ENCODE measurements around the gene UGT1A7. TPM values are rescaled to one million over a fixed set of nuclear protein-coding genes. Genes with fewer than 3 reads are reported as not detected.
"Not testable (repeated sequence)": the region's sequence is repeated elsewhere in the genome, so short reads cannot be mapped to it uniquely, and the experiment has no call there.

Gene UGT1A7
- total RNA-seq (not detected), polyA plus RNA-seq (ENCODE audit: insufficient read length in 2 of 2) (not detected)
- long read RNA-seq, donor 1, result 0 reads
- long read RNA-seq, donor 2, result 0 reads
- long read RNA-seq, donor 3, result 0 reads
- long read RNA-seq, donor 4, result 0 reads

GRCh38 chr2:233681521-233682099, at the start of gene UGT1A7:
TSS of gene UGT1A7 (plus strand) at chr2:233681901. CDS start at chr2:233681938, 37 bp downstream.
- no peak for DNase-seq (ENCODE audit: low read depth in 4 of 6, low spot score in 6 of 6)
- no peaks in the 10 kb centered on the region for H3K27me3 ChIP-seq (ENCODE audit: control insufficient read depth, insufficient read depth, low read length)
- H3K9me3 ChIP-seq (ENCODE audit: control insufficient read depth, insufficient read depth, low read length), result no peaks in the 10 kb centered on the region
- no peaks in the 10 kb centered on the region for H3K4me1 ChIP-seq (ENCODE audit: control insufficient read depth, insufficient read depth, low read length)
- H3K36me3 ChIP-seq (ENCODE audit: control insufficient read depth, insufficient read depth, low read length), result no peaks in the 10 kb centered on the region
- H3K27ac ChIP-seq (ENCODE audit: low read depth, low read length), result no peak within 1 kb of the TSS
- WGBS (ENCODE audit: insufficient coverage), result 100% methylated on average over 1 of the region's 5 CpGs
- H3K4me3 ChIP-seq (ENCODE audit: low read depth, low read length), result no peak within 1 kb of the TSS

GRCh38 chr2:233636306-233636705, 45.4 kb upstream of the UGT1A7 start, which contains the start of gene UGT1A10:
TSS of gene UGT1A10 (plus strand) at chr2:233636448. CDS start at chr2:233636523, 75 bp downstream.
- H3K4me1 ChIP-seq (ENCODE audit: control insufficient read depth, insufficient read depth, low read length); H3K36me3 ChIP-seq (ENCODE audit: control insufficient read depth, insufficient read depth, low read length); H3K27me3 ChIP-seq (ENCODE audit: control insufficient read depth, insufficient read depth, low read length); H3K9me3 ChIP-seq (ENCODE audit: control insufficient read depth, insufficient read depth, low read length); H3K4me3 ChIP-seq (ENCODE audit: low read depth, low read length); DNase-seq (ENCODE audit: low read depth in 4 of 6, low spot score in 6 of 6); H3K27ac ChIP-seq (ENCODE audit: low read depth, low read length): not testable (repeated sequence)
- 94% methylated on average over 8 of the region's 10 CpGs for WGBS (ENCODE audit: insufficient coverage)

- peaks cover 1% of the 10 kb centered on the region for H3K9me3 ChIP-seq (ENCODE audit: control insufficient read depth, insufficient read depth, low read length)
- H3K27me3 ChIP-seq (ENCODE audit: control insufficient read depth, insufficient read depth, low read length), result no peaks in the 10 kb centered on the region
- no peak for DNase-seq (ENCODE audit: low read depth in 4 of 6, low spot score in 6 of 6)
- WGBS (ENCODE audit: insufficient coverage), result 90% methylated on average over 2 of the region's 5 CpGs
- H3K27ac ChIP-seq (ENCODE audit: low read depth, low read length), result no peak overlapping the region
- H3K4me3 ChIP-seq (ENCODE audit: low read depth, low read length), result no peak overlapping the region
- no peaks in the 10 kb centered on the region for H3K4me1 ChIP-seq (ENCODE audit: control insufficient read depth, insufficient read depth, low read length)
- H3K36me3 ChIP-seq (ENCODE audit: control insufficient read depth, insufficient read depth, low read length), result no peaks in the 10 kb centered on the region
These were observed 42.9 kb upstream of the UGT1A7 start for GRCh38 chr2:233638836-233639235.

GRCh38 chr2:233639860-233640259, 41.8 kb upstream of the UGT1A7 start:
- peaks cover 1% of the 10 kb centered on the region for H3K9me3 ChIP-seq (ENCODE audit: control insufficient read depth, insufficient read depth, low read length)
- no peaks in the 10 kb centered on the region for H3K4me1 ChIP-seq (ENCODE audit: control insufficient read depth, insufficient read depth, low read length)
- no peaks in the 10 kb centered on the region for H3K36me3 ChIP-seq (ENCODE audit: control insufficient read depth, insufficient read depth, low read length)
- no peak overlapping the region for H3K27ac ChIP-seq (ENCODE audit: low read depth, low read length)
- no peak for DNase-seq (ENCODE audit: low read depth in 4 of 6, low spot score in 6 of 6)
- H3K4me3 ChIP-seq (ENCODE audit: low read depth, low read length), result no peak overlapping the region
- H3K27me3 ChIP-seq (ENCODE audit: control insufficient read depth, insufficient read depth, low read length), result no peaks in the 10 kb centered on the region

- H3K4me1 ChIP-seq (ENCODE audit: control insufficient read depth, insufficient read depth, low read length), result no peaks in the 10 kb centered on the region
- WGBS (ENCODE audit: insufficient coverage), result 91% methylated on average over 1 of the region's 1 CpG
- no peak for DNase-seq (ENCODE audit: low read depth in 4 of 6, low spot score in 6 of 6)
- no peaks in the 10 kb centered on the region for H3K36me3 ChIP-seq (ENCODE audit: control insufficient read depth, insufficient read depth, low read length)
- no peaks in the 10 kb centered on the region for H3K27me3 ChIP-seq (ENCODE audit: control insufficient read depth, insufficient read depth, low read length)
- H3K4me3 ChIP-seq (ENCODE audit: low read depth, low read length), result no peak overlapping the region
- H3K27ac ChIP-seq (ENCODE audit: low read depth, low read length), result no peak overlapping the region
- peaks cover 9% of the 10 kb centered on the region for H3K9me3 ChIP-seq (ENCODE audit: control insufficient read depth, insufficient read depth, low read length)
These were observed 38.6 kb upstream of the UGT1A7 start for GRCh38 chr2:233643128-233643527.

GRCh38 chr2:233646033-233646432, 35.7 kb upstream of the UGT1A7 start:
- H3K4me3 ChIP-seq (ENCODE audit: low read depth, low read length); H3K9me3 ChIP-seq (ENCODE audit: control insufficient read depth, insufficient read depth, low read length); H3K27me3 ChIP-seq (ENCODE audit: control insufficient read depth, insufficient read depth, low read length); H3K36me3 ChIP-seq (ENCODE audit: control insufficient read depth, insufficient read depth, low read length); DNase-seq (ENCODE audit: low read depth in 4 of 6, low spot score in 6 of 6); H3K4me1 ChIP-seq (ENCODE audit: control insufficient read depth, insufficient read depth, low read length); H3K27ac ChIP-seq (ENCODE audit: low read depth, low read length): not testable (repeated sequence)
- WGBS (ENCODE audit: insufficient coverage), result 91% methylated on average over 3 of the region's 3 CpGs

- Histone ChIP-seq H3K36me3 (ENCODE audit: control insufficient read depth, insufficient read depth, low read length) (no peaks in the 10 kb centered on the region), H3K27ac (ENCODE audit: low read depth, low read length) (no peak overlapping the region), H3K9me3 (ENCODE audit: control insufficient read depth, insufficient read depth, low read length) (peaks cover 5% of the 10 kb centered on the region), H3K4me1 (ENCODE audit: control insufficient read depth, insufficient read depth, low read length) (no peaks in the 10 kb centered on the region), H3K4me3 (ENCODE audit: low read depth, low read length) (no peak overlapping the region), H3K27me3 (ENCODE audit: control insufficient read depth, insufficient read depth, low read length) (no peaks in the 10 kb centered on the region)
- no peak for DNase-seq (ENCODE audit: low read depth in 4 of 6, low spot score in 6 of 6)
- 88% methylated on average over 2 of the region's 4 CpGs for WGBS (ENCODE audit: insufficient coverage)
These were observed 30.7 kb upstream of the UGT1A7 start for GRCh38 chr2:233650981-233651380.

GRCh38 chr2:233651430-233651829, 30.3 kb upstream of the UGT1A7 start:
- H3K9me3 ChIP-seq (ENCODE audit: control insufficient read depth, insufficient read depth, low read length), result peaks cover 2% of the 10 kb centered on the region
- no peaks in the 10 kb centered on the region for H3K4me1 ChIP-seq (ENCODE audit: control insufficient read depth, insufficient read depth, low read length)
- no peaks in the 10 kb centered on the region for H3K36me3 ChIP-seq (ENCODE audit: control insufficient read depth, insufficient read depth, low read length)
- no peak for DNase-seq (ENCODE audit: low read depth in 4 of 6, low spot score in 6 of 6)
- WGBS (ENCODE audit: insufficient coverage), result 92% methylated on average over 2 of the region's 2 CpGs
- no peak overlapping the region for H3K4me3 ChIP-seq (ENCODE audit: low read depth, low read length)
- H3K27me3 ChIP-seq (ENCODE audit: control insufficient read depth, insufficient read depth, low read length), result no peaks in the 10 kb centered on the region
- H3K27ac ChIP-seq (ENCODE audit: low read depth, low read length), result no peak overlapping the region

- no peak overlapping the region for H3K27ac ChIP-seq (ENCODE audit: low read depth, low read length)
- DNase-seq (ENCODE audit: low read depth in 4 of 6, low spot score in 6 of 6), result no peak
- WGBS (ENCODE audit: insufficient coverage), result 65% methylated on average over 5 of the region's 6 CpGs
- no peak overlapping the region for H3K4me3 ChIP-seq (ENCODE audit: low read depth, low read length)
- no peaks in the 10 kb centered on the region for H3K4me1 ChIP-seq (ENCODE audit: control insufficient read depth, insufficient read depth, low read length)
- H3K27me3 ChIP-seq (ENCODE audit: control insufficient read depth, insufficient read depth, low read length), result no peaks in the 10 kb centered on the region
- no peaks in the 10 kb centered on the region for H3K9me3 ChIP-seq (ENCODE audit: control insufficient read depth, insufficient read depth, low read length)
- H3K36me3 ChIP-seq (ENCODE audit: control insufficient read depth, insufficient read depth, low read length), result no peaks in the 10 kb centered on the region
These were observed 27.2 kb upstream of the UGT1A7 start for GRCh38 chr2:233654501-233654900.

- DNase-seq (ENCODE audit: low read depth in 4 of 6, low spot score in 6 of 6), result no peak
- Histone ChIP-seq H3K4me1 (ENCODE audit: control insufficient read depth, insufficient read depth, low read length) (no peaks in the 10 kb centered on the region), H3K4me3 (ENCODE audit: low read depth, low read length) (no peak overlapping the region), H3K27ac (ENCODE audit: low read depth, low read length) (no peak overlapping the region), H3K27me3 (ENCODE audit: control insufficient read depth, insufficient read depth, low read length) (no peaks in the 10 kb centered on the region), H3K9me3 (ENCODE audit: control insufficient read depth, insufficient read depth, low read length) (no peaks in the 10 kb centered on the region), H3K36me3 (ENCODE audit: control insufficient read depth, insufficient read depth, low read length) (no peaks in the 10 kb centered on the region)
- 43% methylated on average over 1 of the region's 1 CpG for WGBS (ENCODE audit: insufficient coverage)
These were observed 26.7 kb upstream of the UGT1A7 start for GRCh38 chr2:233655043-233655442.

Measured in spinal cord (tissue), 10 donors.